Heart right ventricle (tissue), 16 donors: Measurements from ENCODE around the gene PIBF1. TPM values are rescaled to one million over a fixed set of nuclear protein-coding genes. Genes with fewer than 3 reads are reported as not detected.

Experiments
- ATAC-seq, 8 donors: fragments of 200-7000 bp; cut with Tn5 transposase; one replicate each; pipeline ENCODE4 v1.9.1; 2020; ENCODE audit warnings: mild to moderate bottlenecking in 8 of 8, moderate library complexity in 8 of 8, moderate number of reproducible peaks in 1 of 8
- DNase-seq, 2 donors: peaks; one replicate each; pipeline ENCODE4 v3.0.0-alpha.2; 2020
- H3K27ac ChIP-seq, 10 donors: fragments of 200-600 bp; sonication (generic) in 2 of 10; one replicate each; pipeline versions ENCODE4 v1.5.0 to v1.8.0; 2020 to 2022; ENCODE audit warnings: mild to moderate bottlenecking in 3 of 10
- H3K27me3 ChIP-seq, 7 donors: fragments of 200-600 bp; one replicate each; pipeline ENCODE4 v1.8.0; 2021 to 2022; ENCODE audit warnings: mild to moderate bottlenecking in 2 of 7
- H3K36me3 ChIP-seq, 9 donors: fragments of 200-600 bp; sonication (generic) in 1 of 9; one replicate each; pipeline versions ENCODE4 v1.5.0 to v1.8.0; 2020 to 2022; ENCODE audit warnings: mild to moderate bottlenecking in 2 of 9
- H3K4me1 ChIP-seq, 9 donors: fragments of 200-600 bp; sonication (generic) in 1 of 9; one replicate each; pipeline versions ENCODE4 v1.5.0 to v1.8.0; 2020 to 2022; ENCODE audit warnings: mild to moderate bottlenecking in 4 of 9
- H3K4me3 ChIP-seq, 10 donors: fragments of 200-600 bp; sonication (generic) in 2 of 10; one replicate each; pipeline versions ENCODE4 v1.5.0 to v1.8.0; 2020 to 2022; ENCODE audit warnings: mild to moderate bottlenecking in 7 of 10, moderate library complexity in 2 of 10
- H3K9me3 ChIP-seq, 11 donors: fragments of 200-600 bp in 10 of 11; sonication (generic) in 2 of 11; one replicate each; pipeline versions ENCODE4 v1.5.0 to v1.8.0; 2013 to 2022; ENCODE audit warnings: mild to moderate bottlenecking in 2 of 11, control low read depth in 1 of 11, moderate library complexity in 1 of 11
- WGBS, 2 donors: extraction: QIAGEN DNeasy Blood & Tissue Kit; methylation state at CpG; one replicate each; pipeline ENCODE4 v1.1.7; 2013; ENCODE audit warnings: inconsistent platforms in 1 of 2; 5-methylcytosine and 5-hydroxymethylcytosine counted together
- intact Hi-C, 10 donors: fragments of 100-400 bp; cut with DNase I; formaldehyde crosslinking; loops; one replicate each; pipeline versions ENCODE4 v1.11.1 to v1.14.2; 2022
- polyA plus RNA-seq, 2 donors: library from polyadenylated mRNA; stranded (reverse); fragments of 200-250 nt; gene quantifications; one replicate each; pipeline ENCODE4 v1.2.3, GENCODE V29; 2013
- total RNA-seq, 10 donors: library from RNA; stranded (reverse); fragmentation: NEBNext Ultra II Directional in 3 of 10; extraction: Animal tissue kit (Norgen Biotek cat#: 25700) in 3 of 10; gene quantifications; one replicate each; pipeline versions ENCODE4 v1.2.1 to v1.2.4, GENCODE V29; 2021 to 2023
- TF ChIP-seq, protein P1 (sequence below), 9 donors: fragments of 200-600 bp; sonication (generic) in 2 of 9; IDR thresholded peaks; one replicate each; pipeline versions ENCODE4 v1.5.0 to v1.8.0; 2021 to 2022; ENCODE audit warnings: antibody characterized with exemption in 9 of 9, mild to moderate bottlenecking in 5 of 9, moderate library complexity in 1 of 9
- donor health status: Arrhythmogenic right ventricular cardiomyopathy.
- donor health status: ischemic (EF 13 %, LVEDD 7.1; RV severe dilation, severe dysfunction).
- donor health status: healthy with polysubstance abuse.
- donor health status: DM: no; HTN: yes; CAD: no.
- donor health status: DM: no; HTN: no; CAD: no.
- donor health status: ischemic (EF 25% LVEDD 6.9; RV normal size, moderate dysfunction).
- donor health status: ischemic (EF 25% LVEDD 5.7; RV mildly dilated, moderate dysfunction).
- donor health status: healthy.
- donor health status: DM: yes; HTN: yes; CAD: no.
- donor health status: Ischemic cardiomyopathy.
- donor health status: ischemic (EF 35%, LVEDD 5.7; RV mildly dilated, moderate dysfunction).
- donor health status: nonischemic (EF 11% LVEDD 7.7; RV severe dilation, severe dysfunction).
- donor health status: DM: yes; HTN: yes; CAD: no.
- donor health status: PGD.
- donor health status: ischemic (EF 29% LVEDD 5.4; RV normal size, mild dysfunction).
- donor health status: nonischemic (EF 23%, LVEDD 6.1; RV moderate dilation, normal function).

Gene PIBF1
- total and polyA plus RNA-seq, 12 donors: 7.5 to 20.9 (median 16.7) TPM

DNA sequence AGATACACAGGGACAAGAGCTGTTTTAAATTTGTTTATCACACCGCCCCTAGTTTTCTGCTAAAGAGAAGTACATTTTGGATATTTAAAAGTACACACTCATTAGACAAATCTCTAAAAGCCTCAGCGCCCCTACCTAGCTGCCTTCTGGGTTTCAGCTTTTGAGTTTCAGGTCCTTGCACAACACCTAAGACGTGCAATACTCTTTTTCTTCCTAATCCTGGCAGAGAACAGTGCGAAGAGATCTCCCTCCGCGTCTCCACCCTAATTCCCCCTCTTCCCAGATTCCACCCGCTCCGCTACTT, 276.5 kb downstream of the PIBF1 start:
- no peaks in the 10 kb centered on the region for H3K9me3 ChIP-seq
- ATAC-seq (no peak), DNase-seq (no peak)
- peak overlapping the region in 2 of 10 donors; percentile 16 to 47 for H3K27ac ChIP-seq
- 1 to 2% methylated on average over 8 of the region's 8 CpGs for WGBS, 2 donors
- H3K27me3 ChIP-seq: peaks cover 0 to 42% (median 36%) of the 10 kb centered on the region in 7 donors
- intact Hi-C loops: loop anchor here in 4 of 10 donors (5.0 to 10.0 kb wide), 2 partner anchors 646 to 649 kb away; no protein-coding TSS in a partner anchor
- H3K36me3 ChIP-seq: peaks cover 0 to 6% (median 0%) of the 10 kb centered on the region in 9 donors
- H3K4me1 ChIP-seq: peaks cover 0 to 24% (median 14%) of the 10 kb centered on the region in 9 donors
- H3K4me3 ChIP-seq: peak overlapping the region; percentile 47 to 91 (median 79)
- TF ChIP-seq, protein P1, sequence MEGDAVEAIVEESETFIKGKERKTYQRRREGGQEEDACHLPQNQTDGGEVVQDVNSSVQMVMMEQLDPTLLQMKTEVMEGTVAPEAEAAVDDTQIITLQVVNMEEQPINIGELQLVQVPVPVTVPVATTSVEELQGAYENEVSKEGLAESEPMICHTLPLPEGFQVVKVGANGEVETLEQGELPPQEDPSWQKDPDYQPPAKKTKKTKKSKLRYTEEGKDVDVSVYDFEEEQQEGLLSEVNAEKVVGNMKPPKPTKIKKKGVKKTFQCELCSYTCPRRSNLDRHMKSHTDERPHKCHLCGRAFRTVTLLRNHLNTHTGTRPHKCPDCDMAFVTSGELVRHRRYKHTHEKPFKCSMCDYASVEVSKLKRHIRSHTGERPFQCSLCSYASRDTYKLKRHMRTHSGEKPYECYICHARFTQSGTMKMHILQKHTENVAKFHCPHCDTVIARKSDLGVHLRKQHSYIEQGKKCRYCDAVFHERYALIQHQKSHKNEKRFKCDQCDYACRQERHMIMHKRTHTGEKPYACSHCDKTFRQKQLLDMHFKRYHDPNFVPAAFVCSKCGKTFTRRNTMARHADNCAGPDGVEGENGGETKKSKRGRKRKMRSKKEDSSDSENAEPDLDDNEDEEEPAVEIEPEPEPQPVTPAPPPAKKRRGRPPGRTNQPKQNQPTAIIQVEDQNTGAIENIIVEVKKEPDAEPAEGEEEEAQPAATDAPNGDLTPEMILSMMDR (IDR thresholded peaks at IDR 0.05): no peak

DNA sequence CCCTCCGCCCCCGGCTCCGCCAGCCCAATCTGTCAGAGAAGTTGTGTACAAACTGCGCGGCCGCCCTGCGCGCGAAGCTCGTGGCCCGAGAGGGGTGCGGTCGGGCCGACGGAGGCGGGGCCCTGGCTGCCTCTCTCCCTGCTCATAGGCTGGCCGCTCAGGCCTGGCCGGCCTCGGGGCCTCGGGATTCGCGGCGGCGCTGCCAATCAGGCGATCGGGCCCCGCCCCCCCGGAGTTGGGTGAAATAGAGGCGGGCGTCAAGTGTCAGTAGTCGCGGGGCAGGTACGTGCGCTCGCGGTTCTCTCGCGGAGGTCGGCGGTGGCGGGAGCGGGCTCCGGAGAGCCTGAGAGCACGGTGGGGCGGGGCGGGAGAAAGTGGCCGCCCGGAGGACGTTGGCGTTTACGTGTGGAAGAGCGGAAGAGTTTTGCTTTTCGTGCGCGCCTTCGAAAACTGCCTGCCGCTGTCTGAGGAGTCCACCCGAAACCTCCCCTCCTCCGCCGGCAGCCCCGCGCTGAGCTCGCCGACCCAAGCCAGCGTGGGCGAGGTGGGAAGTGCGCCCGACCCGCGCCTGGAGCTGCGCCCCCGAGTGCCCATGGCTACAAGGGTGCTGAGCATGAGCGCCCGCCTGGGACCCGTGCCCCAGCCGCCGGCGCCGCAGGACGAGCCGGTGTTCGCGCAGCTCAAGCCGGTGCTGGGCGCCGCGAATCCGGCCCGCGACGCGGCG, 277.0 kb downstream of the PIBF1 start, which contains the start of gene KLF5:
Gene KLF5, plus strand, starts transcription at position 270 of the 724 bp plus-strand sequence. Its CDS starts 323 bp downstream, at position 593.
- Histone ChIP-seq H3K27me3 (peaks cover 0 to 40% (median 36%) of the 10 kb centered on the region in 7 donors), H3K36me3 (peaks cover 0 to 6% (median 0%) of the 10 kb centered on the region in 9 donors), H3K9me3 (no peaks in the 10 kb centered on the region), H3K4me1 (peaks cover 0 to 24% (median 14%) of the 10 kb centered on the region in 9 donors), H3K27ac (peak within 1 kb of the TSS in 9 of 10 donors; percentile 1 to 74 (median 55)), H3K4me3 (peak within 1 kb of the TSS; percentile 47 to 91 (median 79))
- WGBS, 2 donors: 1% methylated on average over 93 of the region's 93 CpGs
- peak; percentile 95 to 96 for DNase-seq
- TF ChIP-seq, protein P1 (IDR thresholded peaks at IDR 0.05): no peak
- ATAC-seq: peak; percentile 98 to 100 (median 99)
- intact Hi-C loops: loop anchor here in 4 of 10 donors (5.0 to 10.0 kb wide), 2 partner anchors 646 to 648 kb away; no protein-coding TSS in a partner anchor

DNA sequence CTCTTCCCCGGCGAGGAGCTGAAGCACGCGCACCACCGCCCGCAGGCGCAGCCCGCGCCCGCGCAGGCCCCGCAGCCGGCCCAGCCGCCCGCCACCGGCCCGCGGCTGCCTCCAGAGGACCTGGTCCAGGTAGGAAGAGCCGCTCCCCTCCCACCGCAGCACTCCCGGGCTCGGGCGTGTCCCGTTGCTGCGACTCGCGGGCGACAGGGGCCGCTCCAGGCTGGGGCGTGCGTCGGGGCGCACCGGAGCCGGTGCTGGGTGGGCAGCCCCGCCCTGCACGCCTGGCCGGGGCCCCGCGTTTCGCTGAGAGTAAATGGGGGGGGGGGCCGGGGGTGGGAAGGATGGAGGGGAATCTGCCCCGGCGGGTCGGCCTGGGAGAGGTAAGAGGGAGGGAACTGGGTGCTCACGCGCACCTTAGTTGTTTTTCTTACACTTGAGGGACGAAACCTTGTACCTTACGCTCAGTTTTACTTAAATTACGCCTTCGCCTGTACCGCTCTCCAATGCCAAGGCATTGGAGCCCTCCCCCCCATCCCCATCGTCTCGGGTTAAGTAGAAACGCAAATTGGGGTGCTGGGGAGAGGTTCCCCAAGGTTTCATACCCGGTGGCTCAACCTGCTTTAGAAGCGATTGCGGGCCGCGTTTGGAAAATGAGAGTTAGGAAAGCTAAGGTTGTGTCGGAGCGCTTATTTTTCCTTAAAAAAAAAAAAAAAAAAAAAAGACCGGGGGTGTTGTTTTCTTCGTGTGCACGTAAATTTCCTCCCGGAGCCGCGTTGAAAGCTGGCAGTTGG, 277.7 kb downstream of the PIBF1 start:
- Histone ChIP-seq H3K4me3 (peak overlapping the region; percentile 47 to 91 (median 79)), H3K27me3 (peaks cover 0 to 39% (median 33%) of the 10 kb centered on the region in 7 donors), H3K36me3 (peaks cover 0 to 6% (median 0%) of the 10 kb centered on the region in 9 donors), H3K27ac (peak overlapping the region in 9 of 10 donors; percentile 1 to 74 (median 54)), H3K4me1 (peaks cover 0 to 24% (median 14%) of the 10 kb centered on the region in 9 donors), H3K9me3 (no peaks in the 10 kb centered on the region)
- peak; percentile 30 to 55 for DNase-seq
- peak; percentile 30 to 61 (median 52) for ATAC-seq
- TF ChIP-seq, protein P1 (IDR thresholded peaks at IDR 0.05): peak in 4 of 9 donors; percentile 7 to 42 (median 32)
- intact Hi-C loops: loop anchor here in 4 of 10 donors (5.0 to 10.0 kb wide), 2 partner anchors 645 to 648 kb away; no protein-coding TSS in a partner anchor
- 1% methylated on average over 66 to 68 of the region's 68 CpGs for WGBS, 2 donors
